ENCODE measurements around the gene SLC12A2.

The SLC12A2 gene

GRCh38 chr5:128116445-128116844 is 32.9 kb downstream of the SLC12A2 start:
- no peak overlapping the region for H3K27ac ChIP-seq (ENCODE audit: low read depth, low read length)
- no peak overlapping the region for H3K4me3 ChIP-seq (ENCODE audit: low read depth in 1 of 2, low read length in 2 of 2)
- H3K36me3 ChIP-seq (ENCODE audit: control insufficient read depth in 1 of 2, insufficient read depth in 2 of 2, low read length in 2 of 2), result peaks cover 36 to 53% of the 10 kb centered on the region in 2 donors
- no peak overlapping the region for H3K9ac ChIP-seq (ENCODE audit: low read depth in 1 of 2, low read length in 2 of 2)
- no peaks in the 10 kb centered on the region for H3K27me3 ChIP-seq (ENCODE audit: control insufficient read depth in 1 of 2, insufficient read depth in 2 of 2, low read length in 2 of 2)
- H3K4me1 ChIP-seq (ENCODE audit: control insufficient read depth in 1 of 2, insufficient read depth in 2 of 2, low read length in 2 of 2), result no peaks in the 10 kb centered on the region
- H3K9me3 ChIP-seq (ENCODE audit: control insufficient read depth in 1 of 2, low read length in 2 of 2), result peaks cover 0 to 4% of the 10 kb centered on the region in 2 donors

DNA sequence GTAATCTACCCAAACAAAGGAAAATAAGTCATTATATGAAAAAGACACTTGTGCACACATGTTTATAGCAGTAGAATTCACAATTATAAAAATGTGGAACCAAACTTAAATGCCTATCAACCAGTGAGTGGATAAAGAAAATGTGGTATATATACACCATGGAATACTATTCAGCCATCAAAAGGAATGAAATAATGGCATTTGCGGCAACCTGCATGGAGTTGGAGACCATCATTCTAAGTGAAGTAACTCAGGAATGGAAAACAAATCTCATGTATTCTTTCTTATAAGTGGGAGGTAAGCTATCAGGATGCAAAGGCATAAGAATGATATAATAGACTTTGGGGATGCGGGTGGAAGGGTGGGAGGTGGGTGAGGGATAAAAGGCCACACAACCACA is 34.6 kb downstream of the SLC12A2 start:
- peaks cover 36 to 50% of the 10 kb centered on the region in 2 donors for H3K36me3 ChIP-seq (ENCODE audit: control insufficient read depth in 1 of 2, insufficient read depth in 2 of 2, low read length in 2 of 2)
- H3K27me3 ChIP-seq (ENCODE audit: control insufficient read depth in 1 of 2, insufficient read depth in 2 of 2, low read length in 2 of 2), result no peaks in the 10 kb centered on the region
- H3K4me3 ChIP-seq (ENCODE audit: low read depth in 1 of 2, low read length in 2 of 2), result no peak overlapping the region
- H3K4me1 ChIP-seq (ENCODE audit: control insufficient read depth in 1 of 2, insufficient read depth in 2 of 2, low read length in 2 of 2), result no peaks in the 10 kb centered on the region
- H3K9ac ChIP-seq (ENCODE audit: low read depth in 1 of 2, low read length in 2 of 2), result no peak overlapping the region
- peaks cover 0 to 4% of the 10 kb centered on the region in 2 donors for H3K9me3 ChIP-seq (ENCODE audit: control insufficient read depth in 1 of 2, low read length in 2 of 2)
- H3K27ac ChIP-seq (ENCODE audit: low read depth, low read length), result no peak overlapping the region

- H3K4me3 ChIP-seq (ENCODE audit: low read depth in 1 of 2, low read length in 2 of 2), result no peak overlapping the region
- H3K27ac ChIP-seq (ENCODE audit: low read depth, low read length), result no peak overlapping the region
Measured at GRCh38 chr5:128121651-128122050, 38.1 kb downstream of the SLC12A2 start.

GRCh38 chr5:128123936-128124335 is 40.4 kb downstream of the SLC12A2 start:
- Histone ChIP-seq H3K36me3 (ENCODE audit: control insufficient read depth in 1 of 2, insufficient read depth in 2 of 2, low read length in 2 of 2) (peaks cover 4 to 14% of the 10 kb centered on the region in 2 donors), H3K9me3 (ENCODE audit: control insufficient read depth in 1 of 2, low read length in 2 of 2) (peaks cover 0 to 3% of the 10 kb centered on the region in 2 donors), H3K27me3 (ENCODE audit: control insufficient read depth in 1 of 2, insufficient read depth in 2 of 2, low read length in 2 of 2) (no peaks in the 10 kb centered on the region), H3K4me3 (ENCODE audit: low read depth in 1 of 2, low read length in 2 of 2) (no peak overlapping the region), H3K9ac (ENCODE audit: low read depth in 1 of 2, low read length in 2 of 2) (no peak overlapping the region), H3K27ac (ENCODE audit: low read depth, low read length) (no peak overlapping the region), H3K4me1 (ENCODE audit: control insufficient read depth in 1 of 2, insufficient read depth in 2 of 2, low read length in 2 of 2) (no peaks in the 10 kb centered on the region)

More at GRCh38 chr5:128121651-128122050, 38.1 kb downstream of the SLC12A2 start:
- H3K36me3 ChIP-seq (ENCODE audit: control insufficient read depth in 1 of 2, insufficient read depth in 2 of 2, low read length in 2 of 2), result peaks cover 17 to 35% of the 10 kb centered on the region in 2 donors
- H3K27me3 ChIP-seq (ENCODE audit: control insufficient read depth in 1 of 2, insufficient read depth in 2 of 2, low read length in 2 of 2), result no peaks in the 10 kb centered on the region
- no peak overlapping the region for H3K9ac ChIP-seq (ENCODE audit: low read depth in 1 of 2, low read length in 2 of 2)
- no peaks in the 10 kb centered on the region for H3K4me1 ChIP-seq (ENCODE audit: control insufficient read depth in 1 of 2, insufficient read depth in 2 of 2, low read length in 2 of 2)
- peaks cover 0 to 4% of the 10 kb centered on the region in 2 donors for H3K9me3 ChIP-seq (ENCODE audit: control insufficient read depth in 1 of 2, low read length in 2 of 2)

- H3K27me3 ChIP-seq (ENCODE audit: control insufficient read depth in 1 of 2, insufficient read depth in 2 of 2, low read length in 2 of 2), result no peaks in the 10 kb centered on the region
- no peak overlapping the region for H3K4me3 ChIP-seq (ENCODE audit: low read depth in 1 of 2, low read length in 2 of 2)
- no peak overlapping the region for H3K9ac ChIP-seq (ENCODE audit: low read depth in 1 of 2, low read length in 2 of 2)
- H3K9me3 ChIP-seq (ENCODE audit: control insufficient read depth in 1 of 2, low read length in 2 of 2), result no peaks in the 10 kb centered on the region
- no peak overlapping the region for H3K27ac ChIP-seq (ENCODE audit: low read depth, low read length)
- H3K36me3 ChIP-seq (ENCODE audit: control insufficient read depth in 1 of 2, insufficient read depth in 2 of 2, low read length in 2 of 2), result peaks cover 6 to 17% of the 10 kb centered on the region in 2 donors
- no peaks in the 10 kb centered on the region for H3K4me1 ChIP-seq (ENCODE audit: control insufficient read depth in 1 of 2, insufficient read depth in 2 of 2, low read length in 2 of 2)
Measured at GRCh38 chr5:128126241-128126640, 42.7 kb downstream of the SLC12A2 start.

DNA sequence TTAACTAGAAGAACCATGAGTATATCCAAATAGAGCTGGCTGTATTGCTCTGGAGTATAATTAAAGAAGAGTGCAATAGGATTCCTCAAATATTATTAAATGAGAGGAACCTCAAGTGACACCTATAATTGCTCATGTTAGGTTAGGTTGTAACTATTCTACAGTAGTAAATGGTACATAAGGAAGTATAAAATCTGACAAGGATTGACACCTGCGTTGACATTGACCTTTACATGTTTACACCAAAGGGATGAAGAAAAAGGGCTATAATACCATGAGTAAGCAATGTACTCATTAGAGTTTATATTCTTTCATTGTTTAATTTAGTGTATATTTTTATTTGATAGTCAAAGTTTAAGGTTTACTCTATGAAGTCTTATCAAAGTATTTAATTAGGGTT is 48.9 kb downstream of the SLC12A2 start:
- Histone ChIP-seq H3K27me3 (ENCODE audit: control insufficient read depth in 1 of 2, insufficient read depth in 2 of 2, low read length in 2 of 2) (no peaks in the 10 kb centered on the region), H3K36me3 (ENCODE audit: control insufficient read depth in 1 of 2, insufficient read depth in 2 of 2, low read length in 2 of 2) (peaks cover 21 to 36% of the 10 kb centered on the region in 2 donors), H3K27ac (ENCODE audit: low read depth, low read length) (no peak overlapping the region), H3K4me1 (ENCODE audit: control insufficient read depth in 1 of 2, insufficient read depth in 2 of 2, low read length in 2 of 2) (no peaks in the 10 kb centered on the region), H3K4me3 (ENCODE audit: low read depth in 1 of 2, low read length in 2 of 2) (no peak overlapping the region), H3K9me3 (ENCODE audit: control insufficient read depth in 1 of 2, low read length in 2 of 2) (no peaks in the 10 kb centered on the region), H3K9ac (ENCODE audit: low read depth in 1 of 2, low read length in 2 of 2) (no peak overlapping the region)

GRCh38 chr5:128135286-128135685 is 51.7 kb downstream of the SLC12A2 start:
- Histone ChIP-seq H3K27ac (ENCODE audit: low read depth, low read length) (no peak overlapping the region), H3K36me3 (ENCODE audit: control insufficient read depth in 1 of 2, insufficient read depth in 2 of 2, low read length in 2 of 2) (peaks cover 18 to 57% of the 10 kb centered on the region in 2 donors), H3K4me1 (ENCODE audit: control insufficient read depth in 1 of 2, insufficient read depth in 2 of 2, low read length in 2 of 2) (no peaks in the 10 kb centered on the region), H3K9me3 (ENCODE audit: control insufficient read depth in 1 of 2, low read length in 2 of 2) (no peaks in the 10 kb centered on the region), H3K9ac (ENCODE audit: low read depth in 1 of 2, low read length in 2 of 2) (no peak overlapping the region), H3K27me3 (ENCODE audit: control insufficient read depth in 1 of 2, insufficient read depth in 2 of 2, low read length in 2 of 2) (no peaks in the 10 kb centered on the region), H3K4me3 (ENCODE audit: low read depth in 1 of 2, low read length in 2 of 2) (no peak overlapping the region)

DNA sequence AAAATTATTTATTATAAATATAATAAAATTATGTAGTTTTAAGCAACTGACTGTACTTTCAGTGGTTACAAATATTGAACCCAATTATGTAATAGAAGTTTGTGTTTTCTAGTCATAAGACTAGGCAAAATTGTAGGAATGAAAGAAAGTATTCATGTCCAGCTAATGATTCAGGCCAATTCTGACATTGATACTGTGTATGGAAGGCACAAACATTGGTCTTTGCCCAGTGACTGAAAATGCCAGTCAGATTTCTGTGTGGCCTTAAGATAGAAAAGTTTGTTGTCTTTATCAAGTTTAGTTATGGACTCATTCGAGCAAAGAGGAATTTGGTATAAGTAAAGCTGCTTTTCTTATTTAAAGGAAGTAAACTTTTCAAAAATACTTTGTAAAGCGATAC is 60.3 kb downstream of the SLC12A2 start:
- Histone ChIP-seq H3K4me3 (ENCODE audit: low read depth in 1 of 2, low read length in 2 of 2) (no peak overlapping the region), H3K36me3 (ENCODE audit: control insufficient read depth in 1 of 2, insufficient read depth in 2 of 2, low read length in 2 of 2) (peaks cover 3 to 33% of the 10 kb centered on the region in 2 donors), H3K27me3 (ENCODE audit: control insufficient read depth in 1 of 2, insufficient read depth in 2 of 2, low read length in 2 of 2) (no peaks in the 10 kb centered on the region), H3K27ac (ENCODE audit: low read depth, low read length) (no peak overlapping the region), H3K9ac (ENCODE audit: low read depth in 1 of 2, low read length in 2 of 2) (no peak overlapping the region), H3K9me3 (ENCODE audit: control insufficient read depth in 1 of 2, low read length in 2 of 2) (no peaks in the 10 kb centered on the region), H3K4me1 (ENCODE audit: control insufficient read depth in 1 of 2, insufficient read depth in 2 of 2, low read length in 2 of 2) (no peaks in the 10 kb centered on the region)

GRCh38 chr5:128144491-128144890 is 60.9 kb downstream of the SLC12A2 start:
- Histone ChIP-seq H3K4me1 (ENCODE audit: control insufficient read depth in 1 of 2, insufficient read depth in 2 of 2, low read length in 2 of 2) (no peaks in the 10 kb centered on the region), H3K4me3 (ENCODE audit: low read depth in 1 of 2, low read length in 2 of 2) (no peak overlapping the region), H3K27ac (ENCODE audit: low read depth, low read length) (no peak overlapping the region), H3K9ac (ENCODE audit: low read depth in 1 of 2, low read length in 2 of 2) (no peak overlapping the region), H3K36me3 (ENCODE audit: control insufficient read depth in 1 of 2, insufficient read depth in 2 of 2, low read length in 2 of 2) (peaks cover 7 to 34% of the 10 kb centered on the region in 2 donors), H3K27me3 (ENCODE audit: control insufficient read depth in 1 of 2, insufficient read depth in 2 of 2, low read length in 2 of 2) (no peaks in the 10 kb centered on the region), H3K9me3 (ENCODE audit: control insufficient read depth in 1 of 2, low read length in 2 of 2) (no peaks in the 10 kb centered on the region)

DNA sequence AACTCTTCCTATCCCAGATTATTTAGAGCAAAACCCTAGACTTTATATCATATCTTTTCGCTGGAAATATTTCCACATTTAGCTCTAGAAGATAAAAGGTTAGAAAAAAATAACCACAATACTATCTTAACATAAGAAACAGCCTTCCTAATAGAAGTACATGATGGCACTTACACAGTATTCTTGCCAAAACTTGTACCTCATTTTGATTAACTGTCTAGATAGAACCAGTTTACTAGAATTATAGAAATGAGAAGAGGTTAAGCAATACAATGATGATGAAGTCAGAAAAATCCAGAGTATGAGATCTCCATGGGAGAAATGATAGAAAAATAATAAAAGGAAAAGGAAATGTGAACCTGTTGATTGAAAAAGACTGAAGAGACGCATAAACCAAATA is 63.1 kb downstream of the SLC12A2 start:
- Histone ChIP-seq H3K36me3 (ENCODE audit: control insufficient read depth in 1 of 2, insufficient read depth in 2 of 2, low read length in 2 of 2) (peaks cover 10 to 30% of the 10 kb centered on the region in 2 donors), H3K27me3 (ENCODE audit: control insufficient read depth in 1 of 2, insufficient read depth in 2 of 2, low read length in 2 of 2) (no peaks in the 10 kb centered on the region), H3K4me3 (ENCODE audit: low read depth in 1 of 2, low read length in 2 of 2) (no peak overlapping the region), H3K9me3 (ENCODE audit: control insufficient read depth in 1 of 2, low read length in 2 of 2) (no peaks in the 10 kb centered on the region), H3K4me1 (ENCODE audit: control insufficient read depth in 1 of 2, insufficient read depth in 2 of 2, low read length in 2 of 2) (peaks cover 0 to 2% of the 10 kb centered on the region in 2 donors), H3K9ac (ENCODE audit: low read depth in 1 of 2, low read length in 2 of 2) (no peak overlapping the region), H3K27ac (ENCODE audit: low read depth, low read length) (no peak overlapping the region)

DNA sequence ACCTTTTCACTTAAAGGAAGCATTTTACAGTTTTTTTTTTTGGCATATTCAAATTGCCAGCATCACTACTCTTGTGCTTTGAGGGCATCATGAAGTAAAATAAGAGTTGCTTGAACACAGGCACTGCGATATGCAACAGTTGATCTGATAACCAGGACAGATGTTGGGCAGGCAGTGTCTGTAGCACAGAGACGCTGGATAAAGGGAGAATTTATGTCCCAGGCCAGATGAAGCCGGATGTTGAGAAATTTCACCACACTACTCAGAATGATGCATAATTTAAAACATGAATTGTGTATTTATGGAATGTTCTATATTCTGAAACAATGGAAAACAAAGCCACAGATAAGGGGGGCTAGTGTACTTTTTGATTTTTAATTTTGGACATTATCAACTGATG is 71.4 kb downstream of the SLC12A2 start:
- H3K4me1 ChIP-seq (ENCODE audit: control insufficient read depth in 1 of 2, insufficient read depth in 2 of 2, low read length in 2 of 2), result peaks cover 3 to 9% of the 10 kb centered on the region in 2 donors
- H3K4me3 ChIP-seq (ENCODE audit: low read depth in 1 of 2, low read length in 2 of 2), result no peak overlapping the region
- no peaks in the 10 kb centered on the region for H3K27me3 ChIP-seq (ENCODE audit: control insufficient read depth in 1 of 2, insufficient read depth in 2 of 2, low read length in 2 of 2)
- no peak overlapping the region for H3K27ac ChIP-seq (ENCODE audit: low read depth, low read length)
- peaks cover 11 to 50% of the 10 kb centered on the region in 2 donors for H3K36me3 ChIP-seq (ENCODE audit: control insufficient read depth in 1 of 2, insufficient read depth in 2 of 2, low read length in 2 of 2)
- no peak overlapping the region for H3K9ac ChIP-seq (ENCODE audit: low read depth in 1 of 2, low read length in 2 of 2)
- H3K9me3 ChIP-seq (ENCODE audit: control insufficient read depth in 1 of 2, low read length in 2 of 2), result no peaks in the 10 kb centered on the region

Data from duodenal mucosa (tissue), 2 donors.